ENCODE data around the gene SLFN12L. TPM values are rescaled to one million over a fixed set of nuclear protein-coding genes. Genes with fewer than 3 reads are reported as not detected.
"Not testable (repeated sequence)": the region's sequence is repeated elsewhere in the genome, so short reads cannot be mapped to it uniquely, and the experiment has no call there.

The SLFN12L gene
- 10 to 100 TPM; 23.5 to 25.2 TPM for total RNA-seq

- H3K27me3 Mint-ChIP-seq (ENCODE audit: low read depth), result no peaks in the 10 kb centered on the region
- H3K4me3 Mint-ChIP-seq, result peak within 1 kb of the TSS; percentile 92
- intact Hi-C loops (cut with micrococcal nuclease), result loop anchor here (1.0 to 10.0 kb wide), 11 partner anchors 41 to 543 kb away; partner anchors contain the start of genes AP2B1, NLE1, PEX12 and RFFL
- peak within 1 kb of the TSS; percentile 98 for H3K27ac Mint-ChIP-seq
- CTCF ChIA-PET, result interaction anchor here (0.5 to 7.4 kb wide), 16 partner anchors 15 to 448 kb away, joined by 3 to 118 read pairs (median 4); partner anchors contain the start of genes AP2B1 and TAF15
- no peaks in the 10 kb centered on the region for H3K9me3 Mint-ChIP-seq
- DNase-seq, result peak; percentile 54
- H3K4me1 Mint-ChIP-seq (ENCODE audit: low read depth), result peaks cover 47% of the 10 kb centered on the region
- peaks cover 28% of the 10 kb centered on the region for H3K36me3 Mint-ChIP-seq (ENCODE audit: low read depth)
These were observed at the start of gene SLFN12L for GRCh38 chr17:35537601-35538141. SLFN12L (minus strand) TSS chr17:35537678; CDS start chr17:35522364, 15,314 bp downstream.

- intact Hi-C loops (cut with micrococcal nuclease), result loop anchor here (1.0 to 5.0 kb wide), 7 partner anchors 8 to 498 kb away; partner anchors contain the start of genes PEX12, SLFN12L and TAF15
- peak overlapping the region; percentile 97 for H3K4me3 Mint-ChIP-seq
These were observed 49.1 kb upstream of the SLFN12L start for GRCh38 chr17:35586569-35587073.

GRCh38 chr17:35584061-35584460 is 46.6 kb upstream of the SLFN12L start:
- Mint-ChIP-seq H3K4me3 (no peak overlapping the region), H3K27ac (no peak overlapping the region), H3K27me3 (ENCODE audit: low read depth) (no peaks in the 10 kb centered on the region), H3K36me3 (ENCODE audit: low read depth) (peaks cover 7% of the 10 kb centered on the region), H3K4me1 (ENCODE audit: low read depth) (peaks cover 18% of the 10 kb centered on the region), H3K9me3 (no peaks in the 10 kb centered on the region)
- CTCF ChIA-PET, result no interaction called here
- DNase-seq, result no peak
- intact Hi-C loops (cut with micrococcal nuclease), result no loop called here

More at GRCh38 chr17:35586569-35587073, 49.1 kb upstream of the SLFN12L start:
- Mint-ChIP-seq H3K9me3 (no peaks in the 10 kb centered on the region), H3K4me1 (ENCODE audit: low read depth) (peaks cover 29% of the 10 kb centered on the region), H3K27me3 (ENCODE audit: low read depth) (no peaks in the 10 kb centered on the region), H3K36me3 (ENCODE audit: low read depth) (peaks cover 7% of the 10 kb centered on the region), H3K27ac (peak overlapping the region; percentile 97)
- peak; percentile 15 for DNase-seq
- CTCF ChIA-PET, result interaction anchor here (0.8 to 1.3 kb wide), 5 partner anchors 8 to 221 kb away, joined by 3 to 4 read pairs (median 3); partner anchors contain the start of gene PEX12

GRCh38 chr17:35578929-35579432 is 41.5 kb upstream of the SLFN12L start:
- intact Hi-C loops (cut with micrococcal nuclease), result loop anchor here (1.0 to 2.0 kb wide), 5 partner anchors 8 to 334 kb away; partner anchors contain the start of genes AP2B1, SLFN12L and TAF15
- Mint-ChIP-seq H3K4me1 (ENCODE audit: low read depth) (peaks cover 19% of the 10 kb centered on the region), H3K36me3 (ENCODE audit: low read depth) (peaks cover 3% of the 10 kb centered on the region), H3K4me3 (peak overlapping the region; percentile 93), H3K9me3 (no peaks in the 10 kb centered on the region), H3K27me3 (ENCODE audit: low read depth) (no peaks in the 10 kb centered on the region), H3K27ac (peak overlapping the region; percentile 98)
- CTCF ChIA-PET, result interaction anchor here (0.6 to 1.7 kb wide), 7 partner anchors 8 to 229 kb away, joined by 3 to 7 read pairs (median 4); partner anchors contain the start of genes AP2B1 and SLFN12L
- peak; percentile 37 for DNase-seq

- Mint-ChIP-seq H3K36me3 (ENCODE audit: low read depth) (peaks cover 3% of the 10 kb centered on the region), H3K27me3 (ENCODE audit: low read depth) (no peaks in the 10 kb centered on the region), H3K9me3 (no peaks in the 10 kb centered on the region), H3K4me3 (peak within 1 kb of the TSS; percentile 93), H3K27ac (peak within 1 kb of the TSS; percentile 98), H3K4me1 (ENCODE audit: low read depth) (peaks cover 19% of the 10 kb centered on the region)
- peak; percentile 93 for DNase-seq
- intact Hi-C loops (cut with micrococcal nuclease), result loop anchor here (1.0 to 2.0 kb wide), 5 partner anchors 9 to 334 kb away; partner anchors contain the start of genes AP2B1, SLFN12L and TAF15
- CTCF ChIA-PET, result interaction anchor here (0.6 to 1.7 kb wide), 6 partner anchors 9 to 230 kb away, joined by 3 to 7 read pairs (median 4); partner anchors contain the start of genes AP2B1 and SLFN12L
These were observed 40.9 kb upstream of the SLFN12L start, which contains the start of gene PEX12 for GRCh38 chr17:35578197-35578928. PEX12 (minus strand) TSS chr17:35578571; CDS start chr17:35578021, 550 bp downstream.

GRCh38 chr17:35577830-35578196 is 40.3 kb upstream of the SLFN12L start:
- H3K27me3 Mint-ChIP-seq (ENCODE audit: low read depth), result no peaks in the 10 kb centered on the region
- H3K9me3 Mint-ChIP-seq, result no peaks in the 10 kb centered on the region
- H3K36me3 Mint-ChIP-seq (ENCODE audit: low read depth), result peaks cover 3% of the 10 kb centered on the region
- peak overlapping the region; percentile 98 for H3K27ac Mint-ChIP-seq
- H3K4me1 Mint-ChIP-seq (ENCODE audit: low read depth), result peaks cover 19% of the 10 kb centered on the region
- intact Hi-C loops (cut with micrococcal nuclease), result loop anchor here (1.0 to 2.0 kb wide), 5 partner anchors 9 to 333 kb away; partner anchors contain the start of genes AP2B1, SLFN12L and TAF15
- H3K4me3 Mint-ChIP-seq, result peak overlapping the region; percentile 93
- DNase-seq, result no peak
- CTCF ChIA-PET, result interaction anchor here (1.1 kb wide), 1 partner anchor 9 kb away, joined by 4 read pairs; the partner anchor contains the start of gene AP2B1

GRCh38 chr17:35575759-35576158 is 38.3 kb upstream of the SLFN12L start:
- Mint-ChIP-seq H3K4me1 (ENCODE audit: low read depth) (peaks cover 22% of the 10 kb centered on the region), H3K36me3 (ENCODE audit: low read depth) (peaks cover 3% of the 10 kb centered on the region), H3K27me3 (ENCODE audit: low read depth) (no peaks in the 10 kb centered on the region), H3K27ac (peak overlapping the region; percentile 60), H3K9me3 (no peaks in the 10 kb centered on the region), H3K4me3 (no peak overlapping the region)
- DNase-seq, result no peak
- CTCF ChIA-PET, result interaction anchor here (0.7 to 1.8 kb wide), 3 partner anchors 35 to 171 kb away, joined by 3 to 8 read pairs (median 3); no protein-coding TSS in a partner anchor
- intact Hi-C loops (cut with micrococcal nuclease), result no loop called here

- H3K4me1 Mint-ChIP-seq (ENCODE audit: low read depth), result peaks cover 29% of the 10 kb centered on the region
- no peaks in the 10 kb centered on the region for H3K9me3 Mint-ChIP-seq
- DNase-seq, result no peak
- peaks cover 4% of the 10 kb centered on the region for H3K36me3 Mint-ChIP-seq (ENCODE audit: low read depth)
- H3K4me3 Mint-ChIP-seq, result peak overlapping the region; percentile 82
- no peaks in the 10 kb centered on the region for H3K27me3 Mint-ChIP-seq (ENCODE audit: low read depth)
- intact Hi-C loops (cut with micrococcal nuclease), result no loop called here
- CTCF ChIA-PET, result no interaction called here
- H3K27ac Mint-ChIP-seq, result no peak overlapping the region
These were observed 31.9 kb upstream of the SLFN12L start for GRCh38 chr17:35569405-35569804.

- peak; percentile 54 for DNase-seq
- CTCF ChIA-PET, result interaction anchor here (1.0 kb wide), 3 partner anchors 10 to 256 kb away, joined by 3 to 4 read pairs (median 3); partner anchors contain the start of gene PEX12
- Mint-ChIP-seq H3K27me3 (ENCODE audit: low read depth) (no peaks in the 10 kb centered on the region), H3K4me3 (peak overlapping the region; percentile 82), H3K27ac (peak overlapping the region; percentile 86), H3K36me3 (ENCODE audit: low read depth) (peaks cover 4% of the 10 kb centered on the region), H3K9me3 (no peaks in the 10 kb centered on the region), H3K4me1 (ENCODE audit: low read depth) (peaks cover 29% of the 10 kb centered on the region)
- intact Hi-C loops (cut with micrococcal nuclease), result loop anchor here (1.0 kb wide), 2 partner anchors 10 to 19 kb away; partner anchors contain the start of genes AP2B1 and PEX12
These were observed 31.1 kb upstream of the SLFN12L start for GRCh38 chr17:35568561-35568960.

- intact Hi-C loops (cut with micrococcal nuclease), result no loop called here
- Mint-ChIP-seq H3K27me3 (ENCODE audit: low read depth) (no peaks in the 10 kb centered on the region), H3K36me3 (ENCODE audit: low read depth) (peaks cover 4% of the 10 kb centered on the region), H3K27ac (peak overlapping the region; percentile 34), H3K4me3 (peak overlapping the region; percentile 82), H3K4me1 (ENCODE audit: low read depth) (peaks cover 29% of the 10 kb centered on the region), H3K9me3 (no peaks in the 10 kb centered on the region)
- no peak for DNase-seq
- CTCF ChIA-PET, result no interaction called here
These were observed 29.5 kb upstream of the SLFN12L start for GRCh38 chr17:35566968-35567367.

GRCh38 chr17:35563181-35563580 is 25.7 kb upstream of the SLFN12L start:
- H3K9me3 Mint-ChIP-seq; H3K27me3 Mint-ChIP-seq (ENCODE audit: low read depth); DNase-seq; H3K4me3 Mint-ChIP-seq; intact Hi-C loops (cut with micrococcal nuclease); H3K36me3 Mint-ChIP-seq (ENCODE audit: low read depth); H3K27ac Mint-ChIP-seq: not testable (repeated sequence)
- H3K4me1 Mint-ChIP-seq (ENCODE audit: low read depth), result peaks cover 10% of the 10 kb centered on the region
- CTCF ChIA-PET, result interaction anchor here (0.6 kb wide), 1 partner anchor 263 kb away, joined by 3 read pairs; no protein-coding TSS in a partner anchor
